Gastroesophageal sphincter (tissue), 4 donors: ENCODE results near the gene NMNAT1. TPM values are rescaled to one million over a fixed set of nuclear protein-coding genes. Genes with fewer than 3 reads are reported as not detected.

Experiments used
- ATAC-seq: fragments of 150-250 bp; one replicate; pipeline ENCODE4 v1.9.1; 2016; ENCODE audit warnings: mild to moderate bottlenecking, moderate library complexity
- H3K27ac ChIP-seq, 4 donors: fragments of 200-600 bp; sonication (generic) in 3 of 4; 1 replicate in 3 of 4; 2 replicates in 1 of 4; pipeline ENCODE4 v1.5.1; 2016 to 2019
- H3K27me3 ChIP-seq: fragments of 200-600 bp; sonication (generic); one replicate; pipeline ENCODE4 v1.5.1; 2019
- H3K36me3 ChIP-seq, 2 donors: fragments of 200-600 bp; sonication (generic); one replicate each; pipeline ENCODE4 v1.5.1; 2019; ENCODE audit warnings: control low read depth in 1 of 2
- H3K4me1 ChIP-seq, 3 donors: fragments of 200-600 bp; sonication (generic); 1 replicate in 2 of 3; 2 replicates in 1 of 3; pipeline ENCODE4 v1.5.1; 2016 to 2019; ENCODE audit warnings: control low read depth in 2 of 3
- H3K4me3 ChIP-seq, 2 donors: fragments of 200-600 bp; sonication (generic); one replicate each; pipeline ENCODE4 v1.5.1; 2019; ENCODE audit warnings: mild to moderate bottlenecking in 1 of 2, moderate library complexity in 1 of 2
- H3K9me3 ChIP-seq, 3 donors: fragments of 200-600 bp; sonication (generic); one replicate each; pipeline ENCODE4 v1.5.1; 2017 to 2019; ENCODE audit warnings: control low read depth in 2 of 3
- CTCF ChIP-seq, 4 experiments: fragments of 200-600 bp in 2 of 4; fragments of 450-650 bp in 2 of 4; sonication (generic) in 1 of 4; IDR thresholded peaks; one replicate each; pipeline ENCODE4 v1.5.1; 2017 to 2019; ENCODE audit warnings: antibody characterized with exemption in 4 of 4, mild to moderate bottlenecking in 2 of 4, moderate library complexity in 2 of 4
- EP300 ChIP-seq: sonication (generic); formaldehyde crosslinking; IDR thresholded peaks from one replicate; pipeline ENCODE4 v1.6.1; 2017; ENCODE audit warnings: antibody characterized with exemption, mild to moderate bottlenecking
- POLR2A ChIP-seq, 2 donors: fragments of 450-650 bp; IDR thresholded peaks; one replicate each; pipeline ENCODE4 v1.6.1; 2017; ENCODE audit warnings: antibody characterized with exemption in 2 of 2, mild to moderate bottlenecking in 2 of 2, moderate library complexity in 1 of 2
- POLR2AphosphoS5 ChIP-seq: sonication (generic); formaldehyde crosslinking; IDR thresholded peaks from one replicate; pipeline ENCODE4 v1.6.1; 2017; ENCODE audit warnings: antibody characterized with exemption
- WGBS, 2 donors: methylation state at CpG; one replicate each; pipeline ENCODE4 v1.1.5; 2018; ENCODE audit warnings: low coverage in 1 of 2; 5-methylcytosine and 5-hydroxymethylcytosine counted together
- total RNA-seq, 4 donors: library from RNA; depleted of rRNA; stranded (reverse); fragments of >200 nt; gene quantifications; one replicate each; pipeline ENCODE4 v1.1.0, GENCODE V29; 2016

Gene NMNAT1
- total RNA-seq = 10 to 100 TPM in 2 of 4 donors, 1 to 10 TPM in 2; 6.1 to 12.6 (median 9.7) TPM

- TF ChIP-seq EP300 = no peak
- TF ChIP-seq CTCF (IDR thresholded peaks at IDR 0.05) = peak in 3 of 4 experiments; percentile 21 to 35 (median 25)
- TF ChIP-seq POLR2AphosphoS5 = peak; percentile 88
- TF ChIP-seq POLR2A (IDR thresholded peaks at IDR 0.05) = peak; percentile 77 to 89
- H3K36me3 ChIP-seq = peaks cover 0 to 33% of the 10 kb centered on the region in 2 donors
- no peaks in the 10 kb centered on the region for H3K9me3 ChIP-seq
- peak; percentile 99 for ATAC-seq
- peak within 1 kb of the TSS; percentile 76 to 92 (median 84) for H3K27ac ChIP-seq
- no peaks in the 10 kb centered on the region for H3K27me3 ChIP-seq
- H3K4me1 ChIP-seq = peaks cover 0 to 37% (median 10%) of the 10 kb centered on the region in 3 donors
- 0 to 1% methylated on average over 1 to 13 of the region's 53 CpGs for WGBS, 2 donors
- H3K4me3 ChIP-seq = peak within 1 kb of the TSS; percentile 54 to 70
Measured at GRCh38 chr1:9942939-9943788, at the start of gene NMNAT1, which contains the start of gene LZIC. Gene NMNAT1, plus strand, starts transcription at chr1:9943475. Its CDS starts 28,599 bp downstream, at chr1:9972074. Gene LZIC, minus strand, starts transcription at chr1:9943391. Its CDS starts 6,772 bp downstream, at chr1:9936619.

DNA sequence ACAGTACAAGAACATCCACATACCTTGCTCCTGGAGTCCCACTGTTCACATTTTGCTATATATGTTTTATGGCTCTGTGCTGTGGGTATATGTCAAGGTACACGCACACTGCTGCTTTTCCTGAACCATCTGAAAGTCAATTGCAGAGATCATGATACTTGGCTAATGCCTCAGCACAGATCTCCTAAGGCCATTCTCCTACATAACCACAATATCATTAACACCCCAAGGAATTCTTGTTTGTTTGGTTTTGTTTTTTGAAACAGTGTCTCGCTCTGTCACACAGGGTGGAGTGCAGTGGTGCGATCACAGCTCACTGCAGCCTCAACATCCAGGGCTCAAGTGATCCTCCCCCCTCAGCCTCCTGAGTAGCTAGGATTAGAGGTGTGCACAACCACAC, 49.2 kb upstream of the NMNAT1 start:
- 87 to 100% methylated on average over 2 to 3 of the region's 3 CpGs for WGBS, 2 donors
- no peak for ATAC-seq
- Histone ChIP-seq H3K4me1 (peaks cover 2 to 41% (median 19%) of the 10 kb centered on the region in 3 donors), H3K4me3 (no peak overlapping the region), H3K27me3 (no peaks in the 10 kb centered on the region), H3K9me3 (no peaks in the 10 kb centered on the region), H3K36me3 (no peaks in the 10 kb centered on the region), H3K27ac (no peak overlapping the region)
- no peak for TF ChIP-seq CTCF (IDR thresholded peaks at IDR 0.05)
- TF ChIP-seq POLR2AphosphoS5 = no peak
- no peak for TF ChIP-seq EP300
- no peak for TF ChIP-seq POLR2A (IDR thresholded peaks at IDR 0.05)

GRCh38 chr1:9900142-9901043, 42.9 kb upstream of the NMNAT1 start:
- no peaks in the 10 kb centered on the region for H3K27me3 ChIP-seq
- TF ChIP-seq EP300 (no peak), POLR2A (IDR thresholded peaks at IDR 0.05) (peak in 1 of 2 donors; percentile 31), CTCF (IDR thresholded peaks at IDR 0.05) (no peak), POLR2AphosphoS5 (no peak)
- peak; percentile 85 for ATAC-seq
- H3K9me3 ChIP-seq = no peaks in the 10 kb centered on the region
- no peaks in the 10 kb centered on the region for H3K36me3 ChIP-seq
- H3K4me3 ChIP-seq = peak overlapping the region in 1 of 2 donors; percentile 17
- WGBS, 2 donors = 62 to 68% methylated on average over 5 to 7 of the region's 18 CpGs
- peak overlapping the region in 3 of 4 donors; percentile 58 to 74 (median 73) for H3K27ac ChIP-seq
- peaks cover 0 to 32% (median 12%) of the 10 kb centered on the region in 3 donors for H3K4me1 ChIP-seq

DNA sequence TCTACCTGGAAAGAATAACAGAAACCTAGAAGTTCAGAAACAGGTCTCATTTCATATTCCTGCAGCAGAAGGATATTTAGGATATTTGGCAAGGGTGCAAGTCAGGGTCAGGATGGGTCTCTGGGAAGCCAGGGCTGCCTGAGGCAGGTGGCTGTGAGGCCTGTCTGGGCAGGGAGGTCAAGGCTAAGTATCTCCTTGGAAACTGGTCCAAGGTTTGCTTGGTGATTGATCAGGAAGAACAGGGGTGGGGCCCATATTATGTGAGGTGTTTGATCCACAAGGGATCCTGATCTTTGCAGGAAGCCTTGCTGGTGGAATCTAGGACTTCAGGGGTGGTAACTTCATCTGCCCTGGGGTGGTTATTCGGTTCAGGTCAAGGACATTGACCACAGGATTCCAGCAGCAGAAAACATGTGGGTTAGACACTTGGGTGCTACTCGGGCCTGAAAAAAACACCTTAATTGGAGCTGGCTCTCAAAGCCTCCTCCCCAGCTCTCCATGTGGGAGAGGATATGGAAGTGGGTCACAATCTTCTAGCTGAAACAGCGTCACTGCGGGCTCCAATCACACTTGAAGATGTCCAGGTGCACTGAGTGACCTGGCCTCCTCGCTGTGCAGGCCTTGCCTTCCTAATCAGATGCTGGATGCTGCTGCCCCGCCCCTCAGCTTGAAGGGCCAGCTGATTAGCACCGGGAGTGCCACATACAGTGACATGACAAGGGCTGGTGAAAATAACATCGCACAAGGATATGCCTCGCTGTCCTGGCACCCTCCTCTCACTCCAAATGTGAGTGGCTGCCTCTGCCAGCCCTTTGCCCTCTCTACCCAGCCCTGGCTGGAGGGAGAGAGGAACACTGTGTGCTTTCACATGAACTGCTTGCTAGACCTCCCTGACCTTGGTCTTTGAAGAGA, 41.9 kb upstream of the NMNAT1 start:
- ATAC-seq = no peak
- peaks cover 0 to 32% (median 12%) of the 10 kb centered on the region in 3 donors for H3K4me1 ChIP-seq
- peak overlapping the region in 3 of 4 donors; percentile 58 to 74 (median 73) for H3K27ac ChIP-seq
- no peaks in the 10 kb centered on the region for H3K9me3 ChIP-seq
- H3K27me3 ChIP-seq = no peaks in the 10 kb centered on the region
- H3K4me3 ChIP-seq = no peak overlapping the region
- TF ChIP-seq POLR2AphosphoS5 (no peak), POLR2A (IDR thresholded peaks at IDR 0.05) (no peak), CTCF (IDR thresholded peaks at IDR 0.05) (no peak), EP300 (no peak)
- WGBS, 2 donors = 68 to 73% methylated on average over 2 to 3 of the region's 9 CpGs
- no peaks in the 10 kb centered on the region for H3K36me3 ChIP-seq
